NCI-H510A (cell line): ENCODE measurements around the gene NANS.
A peak's percentile ranks its signal among the peaks of the same experiment; 100 is the strongest.
"Not testable (repeated sequence)": the region's sequence is repeated elsewhere in the genome, so short reads cannot be mapped to it uniquely, and the experiment has no call there.

Source experiments
- DNase-seq: peaks from one replicate; lab custom pipeline; 2025; lab: John Stamatoyannopoulos, UW

Gene NANS, protein sequence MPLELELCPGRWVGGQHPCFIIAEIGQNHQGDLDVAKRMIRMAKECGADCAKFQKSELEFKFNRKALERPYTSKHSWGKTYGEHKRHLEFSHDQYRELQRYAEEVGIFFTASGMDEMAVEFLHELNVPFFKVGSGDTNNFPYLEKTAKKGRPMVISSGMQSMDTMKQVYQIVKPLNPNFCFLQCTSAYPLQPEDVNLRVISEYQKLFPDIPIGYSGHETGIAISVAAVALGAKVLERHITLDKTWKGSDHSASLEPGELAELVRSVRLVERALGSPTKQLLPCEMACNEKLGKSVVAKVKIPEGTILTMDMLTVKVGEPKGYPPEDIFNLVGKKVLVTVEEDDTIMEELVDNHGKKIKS

DNA sequence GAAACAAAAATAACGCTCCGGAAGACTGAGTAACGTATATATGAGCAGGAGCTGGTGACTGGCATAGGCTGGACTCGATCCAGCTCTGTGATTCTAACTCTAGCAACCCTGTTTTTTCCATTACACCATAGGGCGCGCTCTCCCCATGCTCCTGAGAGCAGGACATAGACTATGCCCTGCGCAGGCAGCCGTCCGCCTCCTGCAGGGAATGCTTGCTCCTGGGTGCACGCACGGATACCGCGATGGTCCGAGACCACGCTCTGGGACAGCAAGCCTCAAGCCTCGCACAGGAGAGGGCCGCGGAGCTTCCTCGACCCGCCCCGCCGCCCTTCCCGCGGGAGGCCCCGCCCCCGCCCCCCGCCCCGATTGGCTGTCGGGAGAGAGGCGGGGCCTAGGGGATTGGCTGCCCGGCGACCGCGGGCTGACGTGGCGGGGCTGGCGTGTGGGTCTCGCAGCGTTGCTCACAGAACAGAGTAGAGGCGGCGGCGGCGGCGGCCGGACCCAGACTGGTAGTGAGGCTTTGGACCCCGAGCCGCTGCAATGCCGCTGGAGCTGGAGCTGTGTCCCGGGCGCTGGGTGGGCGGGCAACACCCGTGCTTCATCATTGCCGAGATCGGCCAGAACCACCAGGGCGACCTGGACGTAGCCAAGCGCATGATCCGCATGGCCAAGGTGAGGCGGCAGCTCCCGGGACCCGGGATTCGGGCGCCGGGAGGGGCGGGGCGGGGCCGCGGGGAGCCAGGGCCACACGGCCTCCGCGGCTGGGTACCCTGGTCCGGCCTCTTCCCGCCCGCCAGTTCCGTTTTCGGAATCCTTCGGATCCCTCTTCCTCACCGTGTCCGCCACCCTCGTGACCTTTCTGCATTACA is at the start of gene NANS:
Gene NANS (plus strand): TSS at position 464 of the 869 bp plus-strand sequence. CDS start 77 bp downstream, at position 541.
- DNase-seq, result peak; percentile 98

GRCh38 chr9:98007251-98007928 is 49.1 kb upstream of the NANS start:
- no peak for DNase-seq

DNA sequence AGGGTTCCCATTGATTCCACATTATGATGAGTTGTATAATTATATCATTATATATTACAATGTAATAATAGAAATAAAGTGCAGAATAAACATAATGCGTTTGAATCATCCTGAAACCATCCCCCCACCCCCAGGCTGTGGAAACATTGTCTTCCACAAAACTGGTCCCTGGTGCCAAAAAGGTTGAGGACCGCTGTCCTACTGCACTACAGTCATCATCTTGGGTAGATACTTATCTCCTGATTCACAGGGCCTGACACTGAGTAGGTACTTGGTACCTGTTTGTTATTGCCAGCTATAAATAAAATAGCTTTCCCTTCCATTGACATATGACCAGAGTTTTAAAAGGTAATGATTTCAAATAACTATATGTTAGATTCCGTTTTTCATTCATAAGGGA is 47.8 kb upstream of the NANS start:
- DNase-seq, result no peak

- DNase-seq, result no peak
Observed at GRCh38 chr9:98009437-98009836, 47.1 kb upstream of the NANS start.

GRCh38 chr9:98009936-98010335 is 46.6 kb upstream of the NANS start:
- DNase-seq, result no peak

- peak; percentile 37 for DNase-seq
Observed at GRCh38 chr9:98010445-98010844, 46.1 kb upstream of the NANS start.

DNA sequence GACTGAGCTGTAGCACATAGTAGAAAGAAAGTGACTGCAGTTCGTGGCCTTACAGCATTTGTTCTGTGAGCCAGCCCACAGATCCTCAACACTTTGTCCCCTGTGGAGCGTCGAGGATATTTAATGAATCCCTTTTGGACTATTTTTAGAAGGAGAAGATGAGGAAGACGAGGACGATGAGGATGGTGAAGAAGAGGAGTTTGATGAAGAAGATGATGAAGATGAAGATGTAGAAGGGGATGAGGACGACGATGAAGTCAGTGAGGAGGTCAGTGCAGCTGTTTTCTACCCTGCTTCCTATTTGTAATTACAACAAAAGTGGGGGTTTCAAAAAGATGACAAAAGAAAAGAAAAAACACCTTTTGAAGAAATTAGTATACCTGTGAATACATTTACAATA is 45.4 kb upstream of the NANS start:
- DNase-seq, result no peak

- no peak for DNase-seq
Observed at GRCh38 chr9:98016137-98016680, 40.3 kb upstream of the NANS start.

DNA sequence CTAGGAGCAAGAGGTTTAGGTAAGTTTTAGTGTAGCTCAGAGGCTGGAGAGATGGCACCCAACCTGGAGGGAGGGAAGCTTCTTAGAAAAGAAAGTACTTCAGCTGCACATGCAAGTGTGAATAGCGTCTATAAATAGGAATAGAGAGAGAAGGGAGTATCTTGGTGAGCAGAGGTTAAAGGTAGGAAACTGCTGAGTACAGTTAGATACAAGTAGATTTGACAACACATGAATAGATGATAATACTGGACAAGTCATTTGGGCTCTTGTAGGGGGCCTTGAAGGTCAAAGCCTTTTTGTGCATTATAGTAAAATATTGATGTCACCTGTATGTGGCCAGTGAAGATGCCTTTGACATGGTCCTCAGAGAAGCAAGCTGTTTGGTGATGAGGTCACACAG is 39.2 kb upstream of the NANS start:
- no peak for DNase-seq

DNA sequence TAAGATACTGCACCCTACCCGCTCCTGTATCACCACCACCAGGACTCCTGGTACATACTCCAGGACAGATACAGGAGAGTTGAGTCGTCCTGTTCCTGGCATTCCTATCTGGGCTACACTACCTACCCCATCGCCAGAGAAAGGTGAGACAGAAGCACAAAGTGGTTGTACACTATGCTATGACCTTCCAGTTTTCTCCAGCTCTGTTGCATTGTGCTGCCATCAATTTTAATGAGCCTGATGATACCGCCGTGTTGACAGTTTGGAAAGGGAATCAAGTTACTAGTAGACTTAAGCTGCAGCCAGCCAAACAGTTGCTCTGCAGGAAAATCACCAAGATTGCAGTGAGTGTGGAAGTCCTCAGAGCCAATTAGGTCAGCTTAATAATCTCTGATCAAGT is 38.2 kb upstream of the NANS start:
- no peak for DNase-seq

DNA sequence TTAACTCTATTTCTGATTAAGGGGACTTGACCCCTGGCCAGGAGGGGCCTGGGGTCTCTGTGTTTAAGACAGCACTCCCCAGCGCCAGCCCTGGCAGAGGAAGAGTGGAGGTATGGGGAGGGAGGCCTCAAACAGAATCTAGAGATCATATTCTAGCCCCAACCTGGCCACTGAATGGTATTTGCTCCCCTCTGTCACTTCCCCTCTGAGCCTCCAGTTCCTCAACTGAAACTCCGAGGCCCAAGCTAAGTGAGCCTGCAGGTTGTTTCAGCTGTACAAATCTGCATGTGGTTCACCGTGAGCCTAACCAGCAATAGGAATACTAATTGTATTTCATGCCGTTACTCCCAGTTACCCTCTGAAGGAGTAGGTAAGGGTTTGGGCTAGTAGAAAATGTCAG is 37.4 kb upstream of the NANS start:
- no peak for DNase-seq

DNA sequence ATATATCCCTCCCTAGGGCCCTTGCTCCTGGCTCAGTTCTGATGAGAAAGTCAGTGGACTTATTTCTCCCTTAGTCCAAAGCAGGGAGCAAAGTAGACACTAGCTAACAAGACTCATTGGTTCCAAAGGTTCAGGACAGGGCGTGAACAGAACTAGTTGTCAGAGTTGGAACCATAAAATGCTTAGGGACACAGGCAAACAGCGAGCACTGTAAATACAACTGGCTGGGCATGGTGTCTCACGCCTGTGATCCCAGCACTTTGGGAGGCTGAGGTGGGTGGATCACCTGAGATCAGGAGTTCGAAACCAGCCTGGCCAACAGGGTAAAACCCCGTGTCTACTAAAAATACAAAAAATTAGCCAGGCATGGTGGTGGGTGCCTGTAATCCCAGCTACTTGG is 36.7 kb upstream of the NANS start:
- not testable (repeated sequence) for DNase-seq

- no peak for DNase-seq
Observed at GRCh38 chr9:98020476-98021145, 35.9 kb upstream of the NANS start.

DNA sequence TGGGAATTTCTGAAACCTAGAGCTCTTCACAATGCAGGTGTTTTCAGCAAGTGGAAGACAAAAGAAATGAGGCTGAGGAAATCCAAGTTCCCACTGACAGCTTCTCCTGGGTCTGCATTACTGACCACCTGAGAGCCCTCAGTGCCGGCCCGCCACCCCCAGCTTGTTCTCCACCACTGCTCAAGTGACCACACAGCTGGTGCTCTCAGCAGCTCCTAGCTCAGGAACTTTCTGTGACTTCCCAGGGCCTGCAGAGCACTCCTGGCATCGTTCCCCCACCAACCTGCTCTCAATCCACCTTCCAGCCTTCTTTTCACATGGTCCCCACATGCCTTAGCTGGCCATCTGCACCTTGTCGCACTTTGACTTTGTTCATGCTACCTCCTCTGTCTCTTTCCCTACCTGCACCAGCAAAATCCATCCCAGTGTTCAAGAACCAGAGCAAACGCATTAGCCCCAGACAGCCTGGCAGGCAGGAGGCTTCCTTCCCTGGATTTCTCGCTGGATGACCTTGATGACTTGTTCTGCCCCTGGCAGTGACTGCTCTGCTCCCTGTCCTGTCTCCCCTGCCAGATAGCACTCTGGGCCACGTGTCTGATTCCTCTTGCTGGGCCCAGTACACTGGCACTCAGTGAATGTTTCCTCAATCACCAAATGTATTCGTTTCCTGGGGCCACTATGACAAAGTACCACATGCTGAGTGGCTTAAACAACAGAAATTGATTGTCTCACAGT is 35.1 kb upstream of the NANS start:
- DNase-seq, result no peak

- no peak for DNase-seq
Observed at GRCh38 chr9:98022447-98022846, 34.1 kb upstream of the NANS start.

- peak; percentile 17 for DNase-seq
Observed at GRCh38 chr9:98024702-98025101, 31.8 kb upstream of the NANS start.

DNA sequence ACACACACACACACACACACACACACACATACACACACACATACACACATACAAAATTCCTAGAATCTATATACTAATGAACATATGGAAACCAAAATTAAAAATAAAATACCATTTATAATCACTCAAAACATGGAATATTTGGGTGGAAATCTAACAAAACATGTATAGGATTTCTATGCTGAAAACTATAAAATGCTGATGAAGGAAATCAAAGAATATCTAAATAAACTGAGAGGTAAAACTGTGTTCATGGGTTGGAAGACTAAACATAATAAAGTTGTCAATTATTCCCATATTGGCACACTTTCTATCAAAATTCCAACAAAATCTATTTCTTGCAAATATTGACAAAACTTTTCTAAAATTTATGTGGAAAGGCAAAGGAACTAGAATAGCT is 25.4 kb upstream of the NANS start:
- DNase-seq, result no peak

DNA sequence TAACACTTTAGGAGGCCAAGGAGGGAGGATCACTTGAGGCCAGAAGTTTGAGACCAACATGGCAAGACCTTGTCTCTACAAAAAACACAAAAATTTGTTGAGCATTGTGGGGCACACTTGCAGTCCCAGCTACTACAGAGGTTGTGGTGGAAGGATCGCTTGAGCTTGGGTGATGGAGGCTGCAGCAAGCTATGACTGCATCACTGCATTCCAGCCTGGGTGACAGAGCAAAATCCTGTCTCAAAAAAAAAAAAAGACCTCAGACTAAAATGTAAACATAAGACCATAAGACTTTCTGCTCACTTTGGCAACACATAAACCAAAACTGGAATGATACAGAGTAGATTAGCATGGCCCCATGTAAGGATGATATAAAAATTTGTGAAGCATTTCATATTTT is 24.6 kb upstream of the NANS start:
- DNase-seq, result no peak

GRCh38 chr9:98034593-98035546 is 21.7 kb upstream of the NANS start:
- DNase-seq, result peak; percentile 12

DNA sequence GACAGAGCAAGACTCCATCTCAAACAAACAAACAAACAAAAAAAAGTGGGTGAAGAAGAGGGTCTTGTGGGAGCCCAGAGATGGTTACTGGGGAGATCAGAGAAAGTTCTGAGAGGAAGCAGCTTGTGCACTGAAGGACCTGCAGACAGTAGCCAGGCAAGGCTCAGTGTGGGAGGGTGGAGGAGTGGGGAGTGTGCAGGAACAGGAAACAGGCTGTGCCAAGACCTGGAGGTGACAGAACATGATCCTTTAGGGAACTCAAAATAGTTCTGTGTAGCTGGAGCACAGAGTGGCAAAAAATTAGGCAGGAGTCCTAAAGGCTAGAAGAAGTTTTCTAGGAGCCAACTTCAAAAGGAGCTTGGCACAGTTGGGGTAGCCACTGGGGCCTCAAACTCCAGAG is 19.2 kb upstream of the NANS start:
- DNase-seq, result no peak
